Stomach (tissue), 4 donors: ENCODE data around the gene LSG1.

ENCODE experiments used
- EP300 ChIP-seq: sonication (generic); formaldehyde crosslinking; IDR thresholded peaks from one replicate; pipeline ENCODE4 v1.6.1; 2017; ENCODE audit warnings: antibody characterized with exemption
- POLR2A ChIP-seq, 4 donors: fragments of 450-650 bp; IDR thresholded peaks; one replicate each; pipeline ENCODE4 v1.6.1; 2016; ENCODE audit warnings: antibody characterized with exemption in 4 of 4, control low read depth in 2 of 4, mild to moderate bottlenecking in 1 of 4, moderate library complexity in 1 of 4
- TF ChIP-seq, protein P1 (sequence below), 7 experiments: fragments of 450-650 bp in 4 of 7; fragments of 200-600 bp in 3 of 7; sonication (generic) in 3 of 7; IDR thresholded peaks; one replicate each; pipeline ENCODE4 v1.5.1; 2016 to 2019; ENCODE audit warnings: antibody characterized with exemption in 7 of 7, control low read depth in 2 of 7, mild to moderate bottlenecking in 1 of 7

DNA sequence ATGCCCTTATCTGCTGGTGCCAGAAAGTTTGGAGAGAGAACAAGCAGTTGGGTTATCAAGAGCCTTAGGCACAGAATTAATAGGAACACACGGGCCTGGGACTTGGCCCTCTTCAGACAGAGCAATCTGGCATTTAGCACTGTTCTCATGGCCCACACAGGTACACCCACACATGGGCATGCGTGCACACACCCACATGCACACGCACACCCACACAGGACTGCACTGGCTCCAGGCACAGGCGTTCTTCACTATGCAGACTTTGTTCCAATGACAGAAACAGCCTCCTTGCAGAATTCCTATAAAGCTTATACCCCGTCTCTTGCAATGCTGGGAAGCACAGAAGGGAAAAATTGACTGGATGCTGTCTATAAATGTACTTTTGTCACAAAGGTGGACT lies 75.1 kb downstream of the LSG1 start:
- TF ChIP-seq POLR2A (IDR thresholded peaks at IDR 0.05) (no peak), EP300 (no peak)
- TF ChIP-seq, protein P1, sequence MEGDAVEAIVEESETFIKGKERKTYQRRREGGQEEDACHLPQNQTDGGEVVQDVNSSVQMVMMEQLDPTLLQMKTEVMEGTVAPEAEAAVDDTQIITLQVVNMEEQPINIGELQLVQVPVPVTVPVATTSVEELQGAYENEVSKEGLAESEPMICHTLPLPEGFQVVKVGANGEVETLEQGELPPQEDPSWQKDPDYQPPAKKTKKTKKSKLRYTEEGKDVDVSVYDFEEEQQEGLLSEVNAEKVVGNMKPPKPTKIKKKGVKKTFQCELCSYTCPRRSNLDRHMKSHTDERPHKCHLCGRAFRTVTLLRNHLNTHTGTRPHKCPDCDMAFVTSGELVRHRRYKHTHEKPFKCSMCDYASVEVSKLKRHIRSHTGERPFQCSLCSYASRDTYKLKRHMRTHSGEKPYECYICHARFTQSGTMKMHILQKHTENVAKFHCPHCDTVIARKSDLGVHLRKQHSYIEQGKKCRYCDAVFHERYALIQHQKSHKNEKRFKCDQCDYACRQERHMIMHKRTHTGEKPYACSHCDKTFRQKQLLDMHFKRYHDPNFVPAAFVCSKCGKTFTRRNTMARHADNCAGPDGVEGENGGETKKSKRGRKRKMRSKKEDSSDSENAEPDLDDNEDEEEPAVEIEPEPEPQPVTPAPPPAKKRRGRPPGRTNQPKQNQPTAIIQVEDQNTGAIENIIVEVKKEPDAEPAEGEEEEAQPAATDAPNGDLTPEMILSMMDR (IDR thresholded peaks at IDR 0.05) = no peak
